NB4 (cell line): ENCODE measurements around the gene MGST3.
A peak's percentile ranks its signal among the peaks of the same experiment; 100 is the strongest.
"Not testable (repeated sequence)": the region's sequence is repeated elsewhere in the genome, so short reads cannot be mapped to it uniquely, and the experiment has no call there.

Experiments used
- DNase-seq: peaks from one replicate; pipeline ENCODE4 v3.0.0; 2010; ENCODE audit warnings: low read depth
- H3K4me3 ChIP-seq: one replicate; pipeline ENCODE4 v1.5.1; 2011; ENCODE audit warnings: mild to moderate bottlenecking, low read depth, low read length, moderate library complexity
- MYC ChIP-seq: IDR thresholded peaks from 2 replicates; pipeline ENCODE4 v1.6.1; 2011; ENCODE audit warnings: low read depth, low read length
- POLR2A ChIP-seq: IDR thresholded peaks from 2 replicates; pipeline ENCODE4 v1.6.1; 2011; ENCODE audit warnings: mild to moderate bottlenecking; ENCODE audit not compliant: insufficient read length; ENCODE audit errors: extremely low read depth
- TF ChIP-seq, protein P1 (sequence below): IDR thresholded peaks from one replicate; pipeline ENCODE4 v1.5.1; 2012; ENCODE audit warnings: low read depth, low read length
- TF ChIP-seq, protein P2 (sequence below): IDR thresholded peaks from 2 replicates; pipeline ENCODE4 v1.6.1; 2011; ENCODE audit warnings: low read depth, low read length

The MGST3 gene

GRCh38 chr1:165597883-165598675 lies 33.0 kb upstream of the MGST3 start:
- H3K4me3 ChIP-seq = peak overlapping the region; percentile 68
- TF ChIP-seq, protein P1, sequence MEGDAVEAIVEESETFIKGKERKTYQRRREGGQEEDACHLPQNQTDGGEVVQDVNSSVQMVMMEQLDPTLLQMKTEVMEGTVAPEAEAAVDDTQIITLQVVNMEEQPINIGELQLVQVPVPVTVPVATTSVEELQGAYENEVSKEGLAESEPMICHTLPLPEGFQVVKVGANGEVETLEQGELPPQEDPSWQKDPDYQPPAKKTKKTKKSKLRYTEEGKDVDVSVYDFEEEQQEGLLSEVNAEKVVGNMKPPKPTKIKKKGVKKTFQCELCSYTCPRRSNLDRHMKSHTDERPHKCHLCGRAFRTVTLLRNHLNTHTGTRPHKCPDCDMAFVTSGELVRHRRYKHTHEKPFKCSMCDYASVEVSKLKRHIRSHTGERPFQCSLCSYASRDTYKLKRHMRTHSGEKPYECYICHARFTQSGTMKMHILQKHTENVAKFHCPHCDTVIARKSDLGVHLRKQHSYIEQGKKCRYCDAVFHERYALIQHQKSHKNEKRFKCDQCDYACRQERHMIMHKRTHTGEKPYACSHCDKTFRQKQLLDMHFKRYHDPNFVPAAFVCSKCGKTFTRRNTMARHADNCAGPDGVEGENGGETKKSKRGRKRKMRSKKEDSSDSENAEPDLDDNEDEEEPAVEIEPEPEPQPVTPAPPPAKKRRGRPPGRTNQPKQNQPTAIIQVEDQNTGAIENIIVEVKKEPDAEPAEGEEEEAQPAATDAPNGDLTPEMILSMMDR = no peak
- TF ChIP-seq, protein P2, sequence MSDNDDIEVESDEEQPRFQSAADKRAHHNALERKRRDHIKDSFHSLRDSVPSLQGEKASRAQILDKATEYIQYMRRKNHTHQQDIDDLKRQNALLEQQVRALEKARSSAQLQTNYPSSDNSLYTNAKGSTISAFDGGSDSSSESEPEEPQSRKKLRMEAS = no peak
- TF ChIP-seq MYC (no peak), POLR2A (no peak)
- peak; percentile 93 for DNase-seq

DNA sequence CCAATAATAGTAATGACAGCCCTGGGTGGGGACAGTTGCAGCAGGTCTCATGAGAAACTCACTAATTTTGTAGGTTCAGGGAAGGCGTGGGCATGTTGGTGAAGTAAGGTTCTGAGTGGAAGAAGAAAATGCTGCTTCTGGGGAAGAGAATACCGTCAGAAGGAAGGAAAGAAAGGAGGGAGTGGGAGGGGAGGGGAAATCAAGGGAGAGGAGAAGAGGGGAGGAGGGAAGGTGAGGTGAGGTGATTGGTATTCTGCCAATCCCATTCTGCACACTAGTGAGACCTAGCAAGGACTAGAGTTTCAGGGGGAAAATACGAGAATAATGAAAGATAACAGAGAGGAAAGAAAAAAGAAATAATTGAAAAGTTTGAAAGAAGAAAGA lies 32.4 kb upstream of the MGST3 start:
- H3K4me3 ChIP-seq = peak overlapping the region; percentile 68
- TF ChIP-seq, protein P1 = no peak
- TF ChIP-seq POLR2A (no peak), MYC (no peak)
- TF ChIP-seq, protein P2 = no peak
- DNase-seq = no peak

DNA sequence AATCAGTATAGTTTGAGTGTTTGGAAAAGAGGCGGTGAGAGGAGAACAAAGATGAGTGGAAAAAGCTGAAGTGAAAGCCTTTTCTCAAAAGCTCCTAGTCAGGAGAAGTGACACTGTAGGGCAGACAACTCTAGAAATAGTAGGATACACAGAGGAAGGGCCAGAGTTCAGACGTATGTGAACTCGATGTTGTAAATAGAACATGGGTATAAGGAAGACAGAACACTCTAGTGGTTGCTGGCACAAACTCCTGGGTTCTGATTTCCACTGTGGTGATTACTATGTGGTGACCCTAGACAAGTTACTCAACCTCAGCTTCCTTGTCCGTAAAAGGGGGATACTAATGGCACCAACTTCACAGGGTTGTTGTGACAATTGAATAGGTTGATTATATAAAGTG lies 30.2 kb upstream of the MGST3 start:
- H3K4me3 ChIP-seq = no peak overlapping the region
- TF ChIP-seq, protein P2 = no peak
- TF ChIP-seq POLR2A (no peak), MYC (no peak)
- TF ChIP-seq, protein P1 = no peak
- DNase-seq = no peak

- H3K4me3 ChIP-seq = no peak overlapping the region
- TF ChIP-seq, protein P2 = no peak
- TF ChIP-seq, protein P1 = no peak
- no peak for TF ChIP-seq MYC
- no peak for TF ChIP-seq POLR2A
- DNase-seq = no peak
These were observed 27.2 kb upstream of the MGST3 start for GRCh38 chr1:165603810-165604209.

DNA sequence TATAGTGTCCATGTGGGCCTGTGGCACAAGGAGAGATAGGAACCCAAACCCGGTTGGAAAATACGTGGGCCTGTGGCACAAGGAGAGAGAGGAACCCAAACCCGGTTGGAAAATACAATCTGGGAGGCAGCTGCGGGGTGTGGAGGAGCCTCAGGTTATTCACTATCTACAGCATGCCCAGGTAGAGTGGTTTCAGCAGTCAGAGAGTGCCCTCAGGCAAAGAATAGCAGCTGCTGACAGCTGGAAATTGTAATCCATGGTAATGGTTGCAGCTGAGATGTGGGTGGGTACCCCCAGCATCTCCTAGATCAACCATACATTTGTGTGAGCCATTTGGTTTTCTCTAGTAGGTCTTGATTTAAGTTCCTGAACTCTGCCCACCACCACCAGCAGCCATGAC lies 25.8 kb upstream of the MGST3 start:
- TF ChIP-seq, protein P1 = no peak
- TF ChIP-seq MYC = no peak
- no peak for TF ChIP-seq POLR2A
- TF ChIP-seq, protein P2 = no peak
- no peak for DNase-seq
- no peak overlapping the region for H3K4me3 ChIP-seq

- DNase-seq, H3K4me3 ChIP-seq: not testable (repeated sequence)
These were observed 24.4 kb upstream of the MGST3 start for GRCh38 chr1:165606676-165607075.
